Ishikawa (cell line): ENCODE measurements around the gene COG6.

Experiments
- CEBPB ChIP-seq: IDR thresholded peaks from 2 replicates; pipeline ENCODE4 v1.6.1; 2012
- CREB1 ChIP-seq: IDR thresholded peaks from 2 replicates; pipeline ENCODE4 v1.6.1; 2012; ENCODE audit warnings: low read depth
- EGR1 ChIP-seq: IDR thresholded peaks from 2 replicates; pipeline ENCODE4 v1.6.1; 2012
- FOXM1 ChIP-seq: IDR thresholded peaks from 2 replicates; pipeline ENCODE4 v1.6.1; 2012; ENCODE audit warnings: low read depth, borderline replicate concordance
- RAD21 ChIP-seq: IDR thresholded peaks from 2 replicates; pipeline ENCODE4 v1.6.1; 2012; ENCODE audit warnings: low read depth
- TAF1 ChIP-seq: IDR thresholded peaks from 2 replicates; pipeline ENCODE4 v1.6.1; 2012; ENCODE audit warnings: low read depth, mild to moderate bottlenecking
- TEAD4 ChIP-seq: IDR thresholded peaks from 2 replicates; pipeline ENCODE4 v1.6.1; 2012
- ZBTB7A ChIP-seq: IDR thresholded peaks from 2 replicates; pipeline ENCODE4 v1.6.1; 2012; ENCODE audit warnings: low read depth
- TF ChIP-seq, protein P1 (sequence below): IDR thresholded peaks from 2 replicates; pipeline ENCODE4 v1.6.1; 2012

GRCh38 chr13:39688278-39688677 lies 32.8 kb downstream of the COG6 start:
- no peak for TF ChIP-seq TEAD4
- no peak for TF ChIP-seq CREB1
- no peak for TF ChIP-seq ZBTB7A
- no peak for TF ChIP-seq EGR1
- no peak for TF ChIP-seq CEBPB
- TF ChIP-seq FOXM1 = no peak
- TF ChIP-seq, protein P1, sequence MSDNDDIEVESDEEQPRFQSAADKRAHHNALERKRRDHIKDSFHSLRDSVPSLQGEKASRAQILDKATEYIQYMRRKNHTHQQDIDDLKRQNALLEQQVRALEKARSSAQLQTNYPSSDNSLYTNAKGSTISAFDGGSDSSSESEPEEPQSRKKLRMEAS = no peak
- no peak for TF ChIP-seq RAD21
- no peak for TF ChIP-seq TAF1
